GM21381 (cell line): ENCODE results near the gene BICD2.
"Not testable (repeated sequence)": the region's sequence is repeated elsewhere in the genome, so short reads cannot be mapped to it uniquely, and the experiment has no call there.

Experiments used
- ATAC-seq: cut with Tn5 transposase; IDR thresholded peaks from one replicate; pipeline ENCODE4 v1.9.1; 2021; ENCODE audit warnings: mild to moderate bottlenecking, moderate library complexity; ENCODE audit not compliant: unreplicated experiment

Gene BICD2

DNA sequence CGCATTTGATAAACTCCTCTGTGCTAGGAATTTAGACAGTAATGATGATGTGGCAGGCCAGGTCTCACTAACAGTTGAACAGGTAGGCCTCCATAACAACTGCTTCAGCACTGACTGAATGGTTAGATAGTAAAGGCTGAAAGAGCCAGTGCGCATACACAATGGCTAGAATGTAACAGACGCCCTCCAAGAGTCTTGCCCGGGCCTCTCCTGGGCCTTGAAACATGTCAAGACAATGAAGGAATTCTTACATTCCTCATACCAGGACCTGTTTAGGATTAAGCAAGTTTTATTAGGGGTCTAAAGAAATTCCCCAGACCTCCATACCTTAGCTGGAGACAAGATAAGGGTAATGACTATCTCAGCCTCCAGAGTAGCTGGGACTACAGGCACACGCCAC, 6.7 kb upstream of the BICD2 start:
- no peak for ATAC-seq

DNA sequence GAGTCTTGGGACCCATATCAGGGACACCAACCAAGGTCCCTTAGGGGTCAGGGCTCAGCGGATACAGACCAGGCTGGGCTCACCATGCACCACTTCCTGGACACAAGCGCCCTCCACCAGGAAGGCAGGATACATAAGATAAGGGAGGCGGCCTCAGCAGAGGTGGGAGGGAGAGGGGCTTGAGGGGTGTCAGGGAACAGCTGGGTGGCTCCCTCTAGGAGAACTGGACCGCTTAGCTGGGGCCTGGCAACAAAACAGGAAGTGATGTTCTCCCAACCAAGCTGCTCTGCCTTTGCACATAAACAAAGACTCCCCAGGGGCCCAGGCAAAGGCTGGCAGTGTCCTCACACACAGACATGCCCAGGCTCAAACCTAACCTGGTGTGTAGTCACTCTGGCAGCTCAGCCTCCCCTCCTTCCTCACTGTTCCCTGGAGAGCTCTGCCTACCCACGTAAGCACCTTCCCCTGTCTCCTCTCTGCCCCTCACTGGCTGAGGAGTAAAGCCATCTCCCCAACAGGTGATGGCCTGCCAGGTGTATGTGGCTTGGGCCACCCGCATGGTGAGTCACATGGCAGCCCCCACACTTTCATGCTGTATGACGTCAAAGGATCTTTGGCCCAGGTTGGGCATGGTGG, 5.8 kb upstream of the BICD2 start:
- ATAC-seq: no peak

DNA sequence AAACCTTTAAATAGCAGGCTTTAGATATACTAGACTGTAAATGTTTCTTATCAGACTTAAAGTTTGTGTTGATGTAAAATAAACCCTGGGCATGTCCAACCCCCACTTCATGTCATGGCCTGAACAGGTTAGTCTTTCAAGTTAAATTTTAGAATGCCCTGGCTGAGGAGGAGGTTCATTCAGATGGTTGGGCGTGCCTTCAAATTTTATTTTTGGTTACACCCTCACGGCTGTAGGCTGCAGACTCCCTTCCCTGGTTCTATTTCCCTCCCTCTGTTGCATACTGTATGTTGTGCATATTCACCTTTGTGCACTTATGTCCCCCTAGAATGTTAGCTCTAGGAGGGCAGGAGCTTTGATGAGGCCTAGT, 5.3 kb upstream of the BICD2 start:
- no peak for ATAC-seq

DNA sequence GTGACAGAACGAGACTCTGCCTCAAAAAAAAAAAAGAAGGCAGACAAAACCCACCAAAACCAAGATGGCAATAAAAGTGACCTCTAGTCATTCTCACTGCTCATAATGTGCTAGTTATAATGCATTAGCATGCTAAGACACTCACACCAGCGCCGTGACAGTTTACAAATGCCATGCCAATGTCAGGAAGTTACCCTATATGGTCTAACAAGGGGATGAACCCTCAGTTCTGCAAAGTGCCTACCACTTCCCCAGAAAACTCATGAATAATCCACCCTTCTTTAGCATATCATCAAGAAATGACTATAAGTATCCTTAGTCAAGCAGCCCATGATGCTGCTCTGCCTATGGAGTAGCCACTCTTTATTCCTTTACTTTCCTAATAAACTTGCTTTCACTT, 4.7 kb upstream of the BICD2 start:
- no peak for ATAC-seq

DNA sequence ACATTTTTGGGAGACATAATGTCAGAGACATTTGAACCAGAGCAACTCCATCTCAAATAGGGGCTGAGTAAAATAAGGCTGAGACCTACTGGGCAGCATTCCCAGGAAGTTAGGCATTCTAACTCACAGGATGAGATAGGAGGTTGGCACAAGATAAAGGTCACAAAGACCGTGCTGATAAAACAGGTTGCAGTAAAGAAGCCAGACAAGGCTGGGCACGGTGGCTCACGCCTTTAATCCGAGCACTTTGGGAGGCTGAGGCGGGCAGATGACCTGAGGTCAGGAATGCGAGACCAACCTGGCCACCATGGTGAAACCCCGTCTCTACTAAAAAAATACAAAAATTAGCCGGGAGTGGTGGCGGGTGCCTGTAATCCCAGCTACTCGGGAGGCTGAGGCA, 4.2 kb upstream of the BICD2 start:
- not testable (repeated sequence) for ATAC-seq

DNA sequence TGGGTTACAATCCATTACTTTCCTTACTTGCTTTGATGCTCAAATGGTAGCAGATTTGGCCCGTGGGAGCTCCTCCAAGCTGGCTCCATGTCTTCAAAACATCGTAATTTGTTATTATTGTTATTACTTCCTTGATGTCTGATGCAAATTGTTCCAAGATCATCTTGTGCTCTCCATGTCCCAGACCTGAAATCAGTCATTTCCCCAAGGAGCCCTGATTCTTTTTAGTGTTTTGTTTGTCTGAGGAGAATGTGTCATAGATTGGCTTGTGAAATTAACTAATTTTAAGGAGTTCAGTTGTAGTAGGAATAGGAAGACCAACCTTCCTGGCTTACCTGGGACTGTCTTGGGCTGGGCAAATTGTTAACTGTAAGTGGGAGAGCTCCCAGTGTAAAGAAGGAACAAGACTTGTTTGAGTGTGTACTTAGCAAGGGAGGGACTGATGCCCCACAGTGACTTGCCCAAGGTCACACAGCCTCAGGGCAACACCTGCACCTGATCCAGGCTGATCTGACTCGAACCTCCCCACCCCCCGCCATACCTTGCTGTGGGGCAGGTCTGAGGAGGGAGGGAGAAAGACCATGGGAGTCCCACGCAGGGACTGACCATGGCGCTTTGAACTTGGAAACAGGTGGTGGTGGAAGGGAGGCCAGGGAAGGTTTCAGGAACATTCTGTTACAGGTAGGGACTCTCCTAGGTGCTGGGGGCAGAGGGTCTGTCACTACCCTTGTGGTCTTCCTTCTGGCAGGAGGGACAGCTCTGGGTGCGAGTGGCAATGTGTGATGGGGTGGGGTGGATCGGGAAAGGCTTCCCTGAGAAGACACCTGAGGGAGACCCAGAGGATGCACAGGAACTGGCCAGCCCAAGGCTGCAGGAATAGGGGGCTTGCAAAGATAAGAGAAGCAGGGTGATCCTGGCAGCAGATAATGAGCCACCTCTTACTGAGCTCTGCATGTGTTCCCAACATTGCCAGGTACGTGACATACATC, 2.7 kb upstream of the BICD2 start:
- ATAC-seq: no peak

DNA sequence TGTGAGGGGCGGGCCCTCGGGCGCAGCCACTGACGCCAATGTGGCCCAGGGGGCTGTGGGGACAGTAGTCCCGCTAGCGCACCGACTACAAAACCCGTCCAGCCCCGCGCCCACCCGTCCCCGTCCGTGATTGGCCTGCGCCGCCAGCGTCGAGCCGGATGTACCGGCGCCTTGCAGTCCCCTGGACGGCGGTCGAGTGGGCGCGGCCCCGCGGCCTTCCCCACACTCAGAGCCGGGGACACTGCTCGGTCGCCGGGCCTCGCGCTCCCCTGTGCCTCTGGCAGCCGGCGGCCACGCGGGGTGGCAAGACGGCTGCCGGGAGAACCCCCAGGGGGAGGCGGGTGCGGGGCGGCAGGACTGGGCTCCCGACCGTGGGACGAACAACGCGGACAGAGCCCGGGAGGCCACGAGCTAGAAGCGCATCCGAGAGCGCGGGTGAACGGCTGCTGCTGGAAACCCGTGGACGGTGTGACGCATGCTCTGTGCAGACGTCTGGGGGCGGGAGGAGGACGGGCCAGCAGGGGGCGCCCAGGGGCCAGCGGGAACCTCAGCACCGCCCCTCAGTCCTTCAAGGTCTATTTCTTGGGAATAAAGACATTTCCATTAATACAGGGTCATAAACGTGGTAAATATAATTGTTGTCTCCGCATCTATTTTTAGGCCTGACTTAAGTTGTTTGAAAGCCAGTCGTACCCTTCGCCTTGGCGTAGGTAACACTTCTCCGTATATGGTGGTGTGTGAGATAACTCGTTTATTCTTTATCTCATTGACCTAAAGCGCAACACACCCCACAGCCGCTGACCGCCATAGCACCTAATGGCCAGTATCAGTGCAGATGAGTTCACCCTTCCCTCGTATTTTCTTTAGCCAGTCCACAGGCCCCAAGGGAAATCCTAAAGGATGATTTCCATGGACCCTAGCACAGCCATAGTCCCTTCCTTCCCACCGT, 629 bp upstream of the BICD2 start:
- ATAC-seq: peak; percentile 90

DNA sequence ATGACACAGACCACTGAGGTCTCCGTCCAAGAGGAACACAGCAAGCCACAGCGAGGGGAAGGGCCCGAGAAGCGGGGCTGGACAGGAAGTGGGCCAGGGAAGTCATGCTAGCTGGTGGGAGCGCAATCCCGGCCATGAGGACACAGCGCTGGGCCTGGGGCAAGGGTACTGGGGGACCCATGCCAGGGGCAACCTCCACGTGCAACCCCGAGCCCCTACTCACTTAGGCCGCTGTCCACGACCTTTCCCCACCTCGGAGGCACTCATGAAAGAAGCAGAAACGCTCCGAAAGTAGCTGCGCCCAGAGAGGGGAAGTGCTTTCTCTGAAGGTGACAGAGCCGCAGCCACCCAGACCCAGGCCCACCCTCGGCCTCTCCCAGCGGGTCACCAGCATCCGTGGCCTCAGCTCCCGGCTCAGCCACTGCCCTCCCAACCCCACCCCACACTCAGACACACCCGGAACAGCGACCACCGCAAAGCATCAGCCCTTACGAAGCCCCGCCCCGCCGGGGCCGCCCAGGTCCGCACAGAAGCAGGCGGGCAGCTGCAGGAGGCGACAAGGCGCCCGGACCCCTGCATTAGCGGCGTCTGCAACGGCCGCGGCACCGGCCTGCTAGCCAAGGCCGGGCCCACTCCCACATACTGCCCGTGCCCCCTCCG, 782 bp downstream of the BICD2 start:
- ATAC-seq: peak; percentile 5

DNA sequence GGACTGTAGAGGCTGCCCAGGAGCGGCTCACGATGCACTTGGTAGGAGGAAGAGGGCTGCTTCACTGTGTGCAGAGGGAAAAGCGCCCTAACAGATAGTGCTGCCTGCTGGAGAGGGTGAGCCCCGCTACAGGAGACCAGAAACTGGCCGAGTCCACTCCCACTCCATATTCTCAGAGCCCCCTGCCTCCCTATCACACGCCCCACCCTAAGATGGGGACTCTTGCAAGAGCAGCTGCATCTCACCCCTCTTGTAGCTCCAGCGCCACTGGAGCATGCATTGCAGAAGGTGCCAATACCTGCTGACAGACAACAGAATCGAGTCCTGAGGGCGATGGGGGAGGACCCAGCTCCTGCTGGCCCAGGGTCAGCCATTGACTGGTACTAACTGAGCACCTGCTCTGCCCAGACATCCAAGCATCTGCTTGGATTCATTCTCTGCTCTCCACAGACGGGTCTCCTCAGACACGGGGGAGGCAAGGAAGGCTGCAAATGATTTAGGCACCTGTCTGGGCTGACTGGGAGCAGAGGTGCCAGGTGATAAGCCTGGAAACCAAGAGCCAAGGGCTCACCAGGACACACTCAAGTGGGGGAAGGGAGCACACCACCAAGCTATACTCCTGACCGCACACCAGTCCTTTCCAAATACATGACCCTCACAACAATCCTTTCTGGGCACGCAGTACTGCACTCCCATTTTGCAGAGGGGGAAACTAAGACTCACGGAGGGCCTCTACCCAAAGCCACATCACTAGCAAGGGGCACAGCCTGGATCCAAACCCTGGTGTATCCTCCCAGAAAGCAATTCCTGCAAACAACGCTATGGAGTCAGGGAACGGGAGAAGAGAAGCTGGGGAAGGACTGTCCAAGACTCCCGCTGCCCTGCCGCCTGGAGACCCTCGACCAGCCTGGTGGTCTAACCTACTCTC, 1.6 kb downstream of the BICD2 start:
- ATAC-seq: no peak

DNA sequence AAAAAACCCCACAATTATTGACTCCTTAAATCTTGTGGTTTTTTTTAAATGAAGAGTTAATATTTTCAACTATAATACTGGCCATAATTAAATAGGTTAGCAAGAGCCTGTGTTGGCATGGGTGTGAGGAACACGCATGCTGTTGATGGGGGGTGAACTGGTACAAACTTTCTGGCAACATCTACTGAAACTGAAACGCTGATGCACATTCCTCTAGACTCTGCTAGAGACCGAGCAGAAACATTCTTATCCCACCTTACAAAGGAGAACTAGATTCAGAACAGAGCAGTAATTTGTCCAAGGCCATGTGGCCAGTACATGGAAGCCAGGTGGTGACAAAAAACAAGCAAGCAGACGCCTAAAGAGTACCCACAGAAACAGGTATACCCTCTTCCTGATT, 2.4 kb downstream of the BICD2 start:
- no peak for ATAC-seq

DNA sequence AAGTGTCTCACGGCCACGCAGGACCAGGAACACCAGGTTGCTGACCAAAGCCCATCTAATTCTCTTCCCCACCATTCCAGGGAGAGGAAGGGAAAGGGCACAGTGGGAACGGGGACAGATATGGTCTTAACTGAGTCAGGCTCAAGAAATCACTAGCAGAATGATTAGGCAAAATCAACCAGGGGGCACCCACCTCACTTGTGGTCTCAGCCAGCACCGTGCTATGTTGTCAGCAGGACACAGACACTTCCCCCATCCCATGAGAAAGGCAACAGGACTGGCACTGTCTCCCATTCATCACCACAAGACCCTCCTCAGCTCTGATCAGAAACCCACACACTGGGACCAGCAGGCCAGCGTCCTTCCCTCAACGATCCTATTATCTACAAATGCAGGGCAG, 2.9 kb downstream of the BICD2 start:
- no peak for ATAC-seq

DNA sequence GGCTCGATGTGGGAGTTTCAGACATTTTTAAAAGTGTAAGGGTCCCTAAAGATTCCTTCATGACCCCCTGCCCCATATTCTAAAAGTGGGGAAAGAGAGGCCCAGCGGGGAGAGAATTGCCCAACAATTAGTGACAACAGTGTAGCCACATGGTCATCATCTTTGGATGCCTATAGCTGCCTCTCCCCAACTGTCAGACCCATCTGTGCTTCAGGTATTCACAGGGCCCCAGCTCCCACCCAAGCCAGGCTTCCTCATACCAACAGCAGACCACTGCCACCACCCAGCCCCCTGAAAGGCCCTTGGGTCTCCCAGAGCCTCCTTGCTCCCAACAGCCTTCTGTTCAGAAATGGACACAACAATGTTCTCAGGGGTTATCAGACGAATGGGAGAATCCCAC, 4.1 kb downstream of the BICD2 start:
- no peak for ATAC-seq

DNA sequence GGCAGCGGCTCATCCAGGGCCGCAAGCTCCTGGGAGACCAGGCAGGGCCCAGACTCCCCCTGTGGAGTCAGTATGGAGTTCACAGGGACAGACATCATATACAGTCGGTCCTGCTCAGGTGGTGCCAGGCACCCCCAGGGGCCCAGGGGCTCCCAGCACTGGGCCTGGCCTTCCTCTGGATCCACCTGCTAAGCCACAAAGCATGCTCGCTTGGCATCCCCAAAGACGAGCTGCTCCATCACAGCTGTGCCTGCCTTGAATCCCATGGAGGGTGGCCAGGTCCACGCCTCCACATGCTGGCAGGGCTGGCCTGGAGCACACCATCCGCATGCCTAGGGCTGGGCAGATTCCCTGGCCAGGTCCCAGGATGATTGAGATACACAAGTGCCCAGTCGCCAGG, 4.6 kb downstream of the BICD2 start:
- ATAC-seq: no peak

DNA sequence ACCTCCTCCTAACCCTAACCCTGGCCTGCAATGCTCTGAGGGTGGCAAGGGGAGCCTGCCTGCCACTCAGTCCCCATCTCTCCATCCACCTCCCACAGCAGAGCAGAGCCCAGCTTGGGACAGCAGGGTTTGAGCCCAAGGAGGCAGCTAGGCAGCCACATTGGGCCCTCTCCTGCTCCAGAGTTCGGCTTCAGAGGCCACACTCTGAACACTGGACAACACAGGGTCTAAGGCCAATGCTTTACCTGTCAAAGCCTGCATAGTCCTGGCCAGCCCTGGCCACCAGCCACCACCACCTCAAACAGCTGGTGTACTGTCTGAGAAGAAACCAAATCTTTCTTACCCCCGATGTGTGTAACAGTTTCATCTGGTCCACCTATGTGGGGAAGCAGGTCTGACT, 5.2 kb downstream of the BICD2 start:
- ATAC-seq: no peak

DNA sequence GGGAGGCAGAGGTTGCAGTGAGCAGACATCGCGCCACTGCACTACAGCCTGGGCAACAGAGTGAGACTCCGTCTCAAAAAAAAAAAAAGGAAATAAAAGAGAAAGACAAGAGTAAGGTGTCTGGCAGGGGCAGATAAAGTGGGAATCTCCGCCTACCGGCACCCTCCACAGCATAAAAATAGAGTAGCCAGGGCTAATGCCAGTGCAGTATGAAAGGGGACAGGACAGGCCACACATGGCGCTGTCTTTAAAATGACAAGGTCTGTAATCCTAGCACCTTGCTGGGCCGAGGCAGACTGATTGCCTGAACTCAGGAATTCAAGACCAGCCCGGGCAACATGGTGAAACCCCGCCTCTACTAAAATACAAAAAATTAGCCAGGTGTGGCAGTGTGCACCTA, 7.8 kb downstream of the BICD2 start:
- ATAC-seq: no peak

DNA sequence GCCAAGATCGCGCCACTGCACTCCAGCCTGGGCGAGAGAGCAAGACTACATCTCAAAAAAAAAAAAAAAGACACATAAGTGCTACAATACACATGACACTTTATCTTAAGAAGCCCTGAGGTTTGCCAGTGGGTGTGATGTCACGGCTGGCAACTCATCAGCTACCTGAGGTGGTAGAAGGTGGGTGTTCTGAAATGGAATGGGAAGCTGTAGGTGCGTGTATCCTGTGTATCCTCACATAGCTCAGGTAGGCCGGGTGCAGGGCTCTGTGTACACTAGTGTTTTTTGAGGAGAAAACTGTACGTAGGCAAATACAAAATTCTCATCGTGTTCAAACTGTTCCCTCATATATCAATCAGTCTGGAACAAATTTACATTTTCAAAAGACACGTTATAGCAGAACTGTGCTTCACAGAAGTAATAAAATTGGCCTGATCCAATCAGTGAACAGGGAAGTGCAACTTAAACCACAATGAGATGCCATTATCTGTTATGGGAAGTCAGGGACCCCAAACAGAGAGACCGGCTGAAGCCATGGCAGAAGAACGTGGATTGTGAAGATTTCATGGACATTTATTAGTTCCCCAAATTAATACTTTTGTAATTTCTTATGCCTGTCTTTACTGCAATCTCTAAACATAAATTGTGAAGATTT, 10.4 kb downstream of the BICD2 start:
- no peak for ATAC-seq

DNA sequence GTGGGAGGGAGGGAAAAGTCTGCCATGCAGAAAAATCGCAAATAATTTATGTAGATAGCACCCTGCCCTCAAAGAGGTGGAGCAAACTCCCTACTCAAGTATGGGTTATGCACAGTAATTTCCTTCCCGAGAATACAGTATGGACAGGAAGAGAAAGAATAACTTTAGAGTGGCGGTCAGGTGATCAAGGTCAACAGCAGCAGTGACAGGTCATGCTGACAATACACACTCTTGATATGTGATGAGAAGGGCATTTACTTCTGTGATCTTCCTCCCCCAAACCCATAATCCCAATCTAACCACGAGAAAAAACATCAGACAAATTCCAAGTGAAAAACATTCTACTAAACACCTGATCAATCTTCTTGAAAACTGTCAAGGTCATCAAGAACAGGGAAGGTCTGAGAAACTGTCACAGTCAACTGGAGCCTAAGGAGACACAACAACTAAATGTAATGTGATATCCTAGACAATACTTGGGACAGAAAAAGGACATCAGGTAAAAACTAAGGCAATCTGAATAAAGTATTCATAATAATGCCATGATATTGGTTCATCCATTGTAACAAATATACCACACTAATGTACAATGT, 11.7 kb downstream of the BICD2 start:
- no peak for ATAC-seq

DNA sequence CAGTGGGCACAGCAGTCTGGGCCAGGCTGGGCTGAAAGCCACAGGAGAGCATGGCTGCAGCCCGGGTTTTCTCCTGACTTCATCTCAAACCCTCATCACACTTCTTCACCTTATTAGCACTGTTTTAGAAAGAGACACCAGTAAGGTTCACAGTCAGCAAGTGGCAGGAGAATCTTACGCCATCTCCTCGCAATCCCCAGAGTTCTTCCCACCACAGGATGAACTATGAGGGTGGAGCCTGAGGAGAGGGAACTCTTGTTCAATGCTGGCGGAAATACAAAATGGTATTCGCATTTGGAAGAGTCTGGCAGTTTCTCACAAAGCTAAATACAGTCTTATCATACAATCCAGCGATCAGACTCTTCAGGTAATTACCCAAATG, 14.7 kb downstream of the BICD2 start:
- ATAC-seq: no peak
